NCI-H774 (cell line): ENCODE data around the gene SLC37A4.
A peak's percentile ranks its signal among the peaks of the same experiment; 100 is the strongest.
"Not testable (repeated sequence)": the region's sequence is repeated elsewhere in the genome, so short reads cannot be mapped to it uniquely, and the experiment has no call there.

Experiments used
- DNase-seq: peaks from one replicate; lab custom pipeline; 2025; lab: John Stamatoyannopoulos, UW

The SLC37A4 gene

DNA sequence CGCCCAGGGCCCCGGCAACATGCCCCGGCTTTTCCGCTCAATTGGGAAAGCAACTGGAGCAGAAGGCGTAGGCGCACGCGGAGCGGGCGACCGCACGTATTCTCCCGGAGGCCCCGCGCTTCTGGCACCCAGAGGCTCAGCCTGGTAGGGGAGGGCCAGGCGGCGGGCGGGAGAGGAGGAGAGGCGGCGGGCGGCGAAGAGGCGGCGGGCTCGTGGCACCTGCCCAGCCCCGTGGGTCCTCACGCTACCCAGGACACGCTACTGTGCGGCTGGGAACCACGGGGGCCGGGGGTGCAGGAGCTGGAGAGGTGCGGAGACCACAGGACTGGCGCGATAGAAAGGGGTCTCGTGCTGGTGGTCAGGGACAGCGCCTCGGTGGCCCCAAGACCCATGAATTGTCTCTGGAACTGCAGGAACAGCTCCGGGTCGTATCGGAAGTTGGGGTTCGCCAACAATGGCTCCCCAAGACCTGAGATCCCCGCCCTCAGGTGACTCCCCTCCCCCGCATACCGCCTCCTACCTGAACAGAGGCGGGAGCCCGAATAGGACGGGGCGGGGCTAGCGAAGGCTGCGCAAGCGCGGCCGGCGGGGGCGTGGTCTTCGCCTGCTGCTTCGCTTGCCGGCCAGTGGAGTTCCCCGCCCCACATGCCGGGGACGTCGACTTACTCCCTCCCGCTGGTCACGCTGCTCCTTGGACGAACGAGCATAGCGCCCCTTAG lies at the start of gene SLC37A4:
TSS of gene SLC37A4 (minus strand) at position 549 of the 719 bp plus-strand sequence.
- peak; percentile 99 for DNase-seq

DNA sequence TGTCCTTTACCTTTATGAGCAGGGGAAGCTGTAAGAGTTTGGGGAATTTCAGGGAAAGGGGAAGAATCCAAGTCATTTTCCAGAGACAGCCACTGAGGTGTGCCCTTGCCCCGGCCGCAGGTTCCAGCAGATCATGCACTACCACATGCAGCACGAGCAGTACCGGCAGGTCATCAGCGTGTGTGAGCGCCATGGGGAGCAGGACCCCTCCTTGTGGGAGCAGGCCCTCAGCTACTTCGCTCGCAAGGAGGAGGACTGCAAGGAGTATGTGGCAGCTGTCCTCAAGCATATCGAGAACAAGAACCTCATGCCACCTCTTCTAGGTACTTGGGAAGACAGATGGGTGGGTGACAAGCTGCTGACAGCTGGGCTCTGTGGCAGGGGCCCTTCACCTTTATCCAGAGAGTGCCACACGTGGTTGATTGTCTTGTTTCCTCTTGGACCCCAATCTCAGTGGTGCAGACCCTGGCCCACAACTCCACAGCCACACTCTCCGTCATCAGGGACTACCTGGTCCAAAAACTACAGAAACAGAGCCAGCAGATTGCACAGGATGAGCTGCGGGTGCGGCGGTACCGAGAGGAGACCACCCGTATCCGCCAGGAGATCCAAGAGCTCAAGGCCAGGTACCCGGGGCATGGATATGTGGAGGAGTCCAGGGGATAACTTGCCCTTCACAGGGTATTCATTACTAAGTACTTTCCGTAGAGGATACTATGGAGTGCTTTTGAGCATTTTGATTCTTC lies 48.2 kb upstream of the SLC37A4 start:
- no peak for DNase-seq

DNA sequence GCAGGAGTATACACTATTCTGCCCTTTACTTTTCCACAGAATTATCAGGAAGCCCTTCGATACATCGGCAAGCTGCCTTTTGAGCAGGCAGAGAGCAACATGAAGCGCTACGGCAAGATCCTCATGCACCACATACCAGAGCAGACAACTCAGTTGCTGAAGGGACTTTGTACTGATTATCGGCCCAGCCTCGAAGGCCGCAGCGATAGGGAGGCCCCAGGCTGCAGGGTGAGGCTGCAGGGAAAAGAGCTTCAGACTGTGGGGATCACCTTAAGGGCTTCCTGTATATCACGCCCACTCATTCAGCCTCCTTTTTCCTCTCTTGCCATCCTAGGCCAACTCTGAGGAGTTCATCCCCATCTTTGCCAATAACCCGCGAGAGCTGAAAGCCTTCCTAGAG lies 47.2 kb upstream of the SLC37A4 start:
- no peak for DNase-seq

DNA sequence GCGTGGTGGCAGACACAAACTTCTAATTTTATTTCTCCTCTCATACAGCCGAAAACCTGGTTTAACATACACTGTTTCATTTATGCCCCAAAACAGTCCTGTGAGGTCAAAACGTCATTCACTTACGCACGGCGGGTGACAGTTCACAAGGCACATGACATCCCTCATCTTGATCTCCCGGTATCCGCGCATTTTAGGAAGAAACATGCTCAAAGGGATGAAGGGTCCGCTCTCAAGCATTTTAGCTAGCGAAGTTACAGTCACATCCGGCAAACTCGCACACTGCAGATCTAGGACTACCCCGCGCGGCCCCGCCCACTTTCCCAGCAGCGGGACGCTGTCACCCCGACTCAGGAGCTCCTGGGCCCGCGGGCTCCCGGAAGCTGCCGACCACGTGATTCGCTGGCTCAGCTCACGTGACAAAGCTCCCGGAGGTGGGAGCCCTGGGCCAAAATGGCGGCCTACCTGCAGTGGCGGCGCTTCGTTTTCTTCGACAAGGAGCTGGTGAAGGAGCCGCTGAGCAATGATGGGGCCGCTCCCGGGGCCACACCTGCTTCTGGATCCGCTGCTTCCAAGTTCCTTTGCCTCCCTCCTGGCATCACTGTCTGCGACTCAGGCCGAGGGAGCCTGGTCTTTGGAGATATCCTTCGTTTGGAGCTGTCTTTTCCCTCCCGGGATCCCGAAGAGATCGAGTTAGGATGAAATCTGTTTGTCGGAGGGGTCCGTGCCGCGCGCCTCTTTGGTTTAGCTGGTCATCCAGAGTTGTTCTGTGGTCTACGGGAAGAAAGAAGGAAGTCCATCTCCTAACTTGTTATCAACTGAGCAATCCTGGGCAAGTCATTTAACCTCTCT lies 36.9 kb upstream of the SLC37A4 start, which contains the start of gene VPS11:
TSS of gene VPS11 (plus strand) at position 448 of the 852 bp plus-strand sequence. CDS start at position 454, 6 bp downstream.
- DNase-seq: peak; percentile 94

DNA sequence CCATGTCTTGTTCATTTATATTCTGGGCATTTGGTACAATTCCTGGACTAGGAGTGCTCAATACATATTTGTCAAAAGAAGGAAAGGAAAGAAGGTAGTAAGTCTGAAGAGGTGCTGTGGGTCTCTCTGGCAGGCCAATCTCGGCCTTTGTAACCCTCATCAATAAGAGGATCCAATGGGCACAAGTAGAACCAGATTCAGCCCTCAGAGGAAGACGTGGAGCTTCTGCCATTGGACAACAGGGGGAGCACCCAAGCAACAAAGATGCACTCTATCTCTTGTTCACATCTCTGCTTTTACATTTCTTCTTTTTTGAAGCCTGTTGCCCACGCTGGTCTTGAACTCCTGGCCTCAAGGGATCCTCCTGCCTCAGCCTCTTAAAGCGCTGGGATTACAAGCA lies 34.7 kb upstream of the SLC37A4 start:
- no peak for DNase-seq

DNA sequence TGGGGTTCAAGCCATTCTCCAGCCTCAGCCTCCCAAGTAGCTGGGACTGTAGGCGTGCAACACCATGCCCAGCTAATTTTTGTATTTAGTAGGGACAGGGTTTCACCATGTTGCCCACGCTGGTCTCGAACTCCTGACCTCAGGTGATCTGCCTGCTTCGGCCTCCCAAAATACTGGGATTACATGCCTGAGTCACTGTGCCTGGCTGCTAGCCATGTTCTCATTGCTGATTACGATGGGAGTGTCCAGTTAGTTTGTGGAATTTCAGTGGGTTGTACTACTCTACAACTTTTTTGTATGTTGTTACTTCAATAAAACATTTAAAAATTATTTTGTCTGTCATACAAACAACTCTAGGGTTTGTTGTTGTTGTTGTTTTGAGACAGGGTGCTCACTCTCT lies 32.1 kb upstream of the SLC37A4 start:
- DNase-seq: no peak

DNA sequence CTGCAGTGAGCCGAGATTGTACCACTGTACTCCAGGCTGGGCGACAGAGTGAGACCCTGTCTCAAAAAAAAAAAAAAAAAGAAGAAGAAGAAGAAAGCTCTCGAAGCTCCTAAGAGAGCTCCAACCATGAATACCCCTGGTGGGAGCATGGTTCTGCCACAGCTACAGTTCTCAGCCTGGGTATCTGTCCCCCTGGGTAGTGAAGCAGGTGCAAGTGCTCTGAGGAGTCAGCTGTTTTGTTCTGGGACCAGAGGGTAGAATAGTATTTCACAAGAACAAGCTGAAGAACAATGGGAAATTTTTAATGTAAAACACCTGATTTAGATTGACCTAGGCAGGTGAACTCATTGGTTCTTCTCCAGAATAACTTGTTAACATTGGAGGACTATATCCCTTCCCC lies 30.6 kb upstream of the SLC37A4 start:
- DNase-seq: no peak

DNA sequence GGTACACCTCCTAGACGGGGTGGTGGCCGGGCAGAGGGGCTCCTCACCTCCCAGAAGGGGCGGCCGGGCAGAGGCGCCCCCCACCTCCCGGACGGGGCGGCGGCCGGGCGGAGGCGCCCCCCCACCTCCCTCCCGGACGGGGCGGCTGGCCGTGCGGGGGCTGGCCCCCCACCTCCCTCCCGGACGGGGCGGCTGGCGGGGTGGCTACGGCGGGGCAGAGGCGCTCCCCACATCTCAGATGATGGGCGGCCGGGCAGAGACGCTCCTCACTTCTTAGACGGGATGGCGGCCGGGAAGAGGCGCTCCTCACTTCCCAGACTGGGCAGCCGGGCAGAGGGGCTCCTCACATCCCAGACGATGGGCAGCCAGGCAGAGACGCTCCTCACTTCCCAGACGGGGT lies 28.5 kb upstream of the SLC37A4 start:
- DNase-seq: not testable (repeated sequence)

DNA sequence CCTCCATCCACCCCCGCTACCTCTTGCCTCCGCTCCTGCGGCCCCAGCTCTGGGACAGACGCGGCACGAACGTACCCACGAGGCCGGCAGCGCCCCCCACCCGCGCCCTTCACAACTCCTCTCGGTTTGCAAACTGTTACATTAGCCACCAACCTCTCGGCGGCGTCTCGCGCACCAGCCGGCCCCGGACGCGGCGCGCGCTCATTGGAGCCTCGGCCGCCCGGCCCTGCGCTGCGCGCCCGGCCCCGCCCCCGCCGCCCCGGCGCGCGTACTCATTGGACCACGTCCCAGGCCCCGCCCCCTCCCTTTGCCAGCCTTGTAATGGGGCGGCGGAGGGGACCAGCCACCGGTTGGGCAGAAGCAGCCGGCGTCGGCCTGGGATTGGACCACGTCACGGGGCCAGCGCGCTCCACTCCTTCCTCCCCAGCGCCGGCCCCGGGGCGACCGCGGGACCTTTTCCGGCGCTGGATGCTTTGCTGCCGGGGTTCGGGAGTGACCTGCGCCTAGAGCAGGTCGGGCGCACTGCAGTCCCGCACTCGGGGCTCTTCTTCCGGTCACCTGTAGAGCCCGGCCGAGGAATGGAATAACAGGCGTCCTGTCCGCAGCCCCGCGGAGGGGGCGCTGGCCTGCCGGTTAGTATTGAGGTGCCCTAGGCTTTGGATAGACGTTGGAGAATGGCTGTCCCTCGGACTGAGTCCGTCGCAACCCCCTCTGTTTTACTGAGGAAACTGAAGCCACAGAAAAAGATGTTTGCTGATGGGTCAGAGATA lies 26.5 kb upstream of the SLC37A4 start, which contains the start of gene HYOU1:
TSS of gene HYOU1 (minus strand) at position 206 of the 770 bp plus-strand sequence. CDS start 1,045 bp downstream, outside the sequence.
- peak; percentile 97 for DNase-seq

DNA sequence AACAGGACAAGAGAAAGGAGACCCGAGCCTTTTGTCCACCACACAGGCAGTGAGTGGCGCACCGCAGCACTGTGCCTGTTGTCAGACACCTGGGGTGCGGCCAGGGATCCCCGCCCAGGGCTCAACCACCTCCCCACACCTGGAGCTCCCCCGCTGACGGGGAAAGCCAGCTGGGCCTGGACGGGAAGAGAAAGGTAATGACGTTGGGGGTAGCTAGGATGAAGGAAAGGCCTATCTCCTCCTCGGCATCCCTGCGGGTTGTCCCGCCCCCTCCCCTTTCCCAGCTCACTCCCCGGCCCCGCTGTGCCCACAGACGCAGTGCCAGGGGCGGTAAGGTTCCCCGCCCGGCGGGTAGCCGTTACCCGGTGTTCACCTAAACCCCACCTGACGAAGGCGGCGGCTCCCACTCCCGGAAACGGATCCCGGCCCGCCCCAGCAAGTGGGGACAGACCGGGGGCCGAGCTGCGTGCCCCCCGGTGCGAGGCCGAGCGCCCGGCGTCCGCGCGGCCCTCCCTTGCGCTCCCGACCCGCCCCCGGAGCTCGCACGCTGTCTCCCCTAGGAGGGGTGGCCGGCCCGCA lies 25.8 kb upstream of the SLC37A4 start:
- DNase-seq: peak; percentile 37

DNA sequence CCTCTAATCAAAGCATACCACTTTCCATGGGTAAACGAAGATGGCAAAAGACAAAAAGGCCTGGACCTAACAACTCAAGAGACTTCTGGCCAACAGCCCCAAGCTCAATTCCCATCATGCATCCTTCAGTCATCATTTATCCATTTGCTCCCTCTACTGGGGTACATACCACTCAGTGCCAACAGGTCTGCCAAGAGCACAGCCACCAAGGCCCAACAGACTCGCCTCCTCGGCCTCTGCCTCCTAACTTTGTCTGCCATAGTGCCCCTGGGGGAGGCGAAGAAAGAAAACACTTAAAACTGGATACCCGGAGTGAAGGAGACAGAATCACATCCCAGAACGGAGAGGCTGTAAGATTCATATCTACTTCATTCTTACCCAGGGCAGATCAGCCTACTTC lies 25.2 kb upstream of the SLC37A4 start:
- DNase-seq: no peak

DNA sequence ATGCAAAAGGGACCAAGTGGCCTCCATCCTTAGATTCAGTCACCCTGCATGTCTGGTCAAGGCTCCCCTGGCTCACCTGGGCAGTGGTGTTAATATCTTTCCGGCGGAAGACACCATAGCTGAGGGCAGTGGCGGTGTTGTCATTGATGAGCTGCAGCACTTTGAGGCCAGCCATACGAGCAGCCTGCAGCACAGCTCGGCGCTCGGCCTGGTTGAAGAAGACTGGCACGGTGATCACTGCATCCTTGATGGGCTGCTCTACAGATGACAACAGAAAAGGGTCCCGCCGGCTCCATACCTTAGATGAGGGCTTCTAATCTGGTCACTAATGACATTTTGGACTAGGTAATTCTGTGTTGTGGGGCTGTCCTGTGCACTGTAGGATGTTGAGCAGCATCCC lies 23.7 kb upstream of the SLC37A4 start:
- no peak for DNase-seq

DNA sequence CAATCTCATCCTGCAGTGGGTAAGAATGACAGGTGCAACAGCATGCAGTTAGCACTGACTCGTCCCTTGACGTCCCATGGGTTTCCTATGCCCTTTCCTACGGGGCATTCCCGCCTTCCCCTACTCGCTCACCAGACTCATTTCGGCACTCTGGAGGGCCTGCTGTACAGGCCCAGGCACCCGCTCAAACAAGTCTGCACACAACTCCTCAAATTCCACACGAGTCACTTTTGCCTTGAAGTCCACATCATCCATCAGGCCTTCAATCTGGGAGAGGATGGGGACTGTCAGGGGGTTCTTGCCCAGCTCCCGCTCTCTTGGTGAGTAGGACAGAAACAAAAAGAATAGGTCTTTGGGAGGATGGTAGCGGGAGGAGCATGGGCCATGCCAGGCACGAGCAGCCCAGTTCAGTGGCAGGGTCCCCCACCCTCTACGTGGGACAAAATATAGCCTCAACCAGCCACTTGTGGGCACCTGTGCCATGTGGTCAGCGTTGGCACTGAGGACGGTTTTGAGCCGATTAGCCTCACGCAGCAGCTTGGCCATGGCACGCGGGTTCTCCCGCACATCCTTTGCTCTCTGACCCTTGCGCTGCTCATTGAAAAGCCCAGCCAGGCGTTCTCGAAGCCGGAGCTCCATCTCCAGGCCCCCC lies 21.6 kb upstream of the SLC37A4 start:
- DNase-seq: no peak

DNA sequence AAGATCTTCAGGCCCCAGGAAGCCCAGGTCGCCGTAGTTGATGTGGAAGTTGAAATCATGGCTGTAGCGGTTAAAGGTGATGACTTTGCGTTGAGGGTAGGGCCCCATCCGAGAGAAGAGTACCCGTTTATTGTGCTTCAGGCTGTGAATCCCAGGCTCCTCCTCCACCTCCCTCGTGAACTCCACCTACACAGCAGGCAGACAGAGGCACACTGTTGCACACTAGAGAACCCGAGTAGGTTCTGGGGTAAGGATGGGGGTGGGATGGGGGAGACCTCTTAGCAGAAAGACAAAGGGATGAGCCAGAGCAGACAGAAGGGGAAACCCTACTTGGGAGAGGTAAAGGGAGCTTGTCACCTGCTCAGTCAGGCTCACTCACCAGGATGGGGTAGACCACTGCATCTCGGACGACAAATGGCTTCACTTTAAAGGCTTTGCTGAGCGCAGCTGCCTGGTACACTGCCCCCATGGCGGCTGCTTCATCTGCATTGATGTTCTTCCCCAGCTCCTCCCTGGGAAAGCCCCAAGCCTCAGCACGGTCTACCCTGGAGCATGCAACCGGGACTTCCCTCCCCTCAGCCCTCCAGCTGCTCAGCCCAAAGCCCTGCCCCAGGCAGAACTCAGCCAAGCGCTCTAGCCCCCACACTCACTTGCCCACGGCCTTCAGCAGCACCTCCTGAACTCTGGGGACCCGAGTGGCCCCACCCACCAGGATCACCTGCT lies 20.9 kb upstream of the SLC37A4 start:
- no peak for DNase-seq

DNA sequence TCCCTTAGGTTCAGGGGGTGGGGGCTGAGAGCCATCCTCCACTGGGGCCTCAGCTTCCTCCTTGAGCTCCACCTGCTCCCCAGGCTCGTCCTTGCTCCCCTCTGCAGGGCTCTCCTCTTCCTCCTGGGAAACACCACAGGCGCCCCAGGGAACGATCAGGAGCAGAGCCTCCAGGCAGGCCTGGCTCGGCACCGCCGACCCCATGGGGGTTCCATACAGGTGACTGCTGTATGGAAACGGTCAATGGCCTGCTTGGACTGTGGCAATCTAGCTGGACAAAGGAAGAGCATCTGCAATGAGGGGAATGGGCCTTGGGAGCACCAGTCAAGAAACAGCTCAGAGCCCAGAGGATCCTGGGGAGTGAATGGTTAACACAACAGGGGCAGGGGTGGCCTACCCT lies 18.4 kb upstream of the SLC37A4 start:
- no peak for DNase-seq

DNA sequence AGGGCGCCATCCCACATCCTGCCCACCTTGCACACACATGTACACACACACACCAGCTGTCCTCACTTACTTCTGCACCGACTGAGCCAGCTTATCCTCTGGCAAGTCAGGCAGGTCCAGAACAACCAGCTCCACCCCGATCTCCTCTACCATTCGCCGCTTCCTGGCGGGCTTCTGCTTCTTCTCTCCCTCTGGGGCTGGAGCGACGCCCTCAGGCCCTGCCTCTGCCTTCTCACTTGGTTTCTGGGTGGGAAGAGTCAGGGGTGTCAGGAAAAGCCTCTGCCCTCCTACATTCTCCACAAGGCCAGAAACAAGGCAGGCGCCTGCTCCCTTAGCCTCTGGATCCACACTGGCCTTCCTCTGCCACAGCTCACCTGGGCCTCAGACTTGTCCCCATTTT lies 18.0 kb upstream of the SLC37A4 start:
- DNase-seq: no peak

DNA sequence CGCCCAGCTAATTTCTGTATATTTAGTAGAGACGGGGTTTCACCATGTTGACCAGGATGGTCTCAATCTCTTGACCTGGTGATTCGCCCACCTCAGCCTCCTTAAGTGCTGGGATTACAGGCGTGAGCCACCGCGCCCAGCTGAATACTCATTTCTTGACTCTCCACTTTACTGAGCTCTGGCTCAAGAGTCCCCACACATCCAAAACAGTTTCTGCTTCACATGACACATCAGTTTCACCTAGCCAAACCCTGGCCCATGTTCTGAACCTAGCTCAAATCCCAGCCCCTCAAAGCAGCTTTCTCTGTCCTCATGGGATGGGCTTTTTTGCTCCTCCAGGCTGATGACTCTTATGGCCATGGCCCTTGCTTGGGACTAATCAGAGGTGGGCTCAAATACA lies 16.5 kb upstream of the SLC37A4 start:
- no peak for DNase-seq

DNA sequence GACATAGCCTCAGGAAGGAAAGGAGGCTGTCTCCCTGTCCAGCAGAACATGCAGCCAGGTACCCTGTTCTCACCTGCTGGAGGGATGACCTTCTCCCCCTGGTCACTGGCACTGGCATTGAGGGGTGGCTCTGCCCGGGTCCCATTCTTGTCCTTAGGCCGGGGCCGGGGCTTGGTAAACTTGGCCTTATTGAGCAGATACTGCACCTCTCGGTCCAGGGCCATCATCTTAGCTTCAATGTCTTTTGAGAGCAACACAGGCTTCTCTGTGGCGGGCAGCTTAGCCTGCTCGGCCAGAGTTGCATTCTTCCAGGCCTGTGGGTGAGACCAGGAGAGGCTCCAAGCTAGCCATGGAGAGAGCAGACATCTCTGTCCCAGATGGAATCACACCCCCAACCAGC lies 15.8 kb upstream of the SLC37A4 start:
- no peak for DNase-seq

DNA sequence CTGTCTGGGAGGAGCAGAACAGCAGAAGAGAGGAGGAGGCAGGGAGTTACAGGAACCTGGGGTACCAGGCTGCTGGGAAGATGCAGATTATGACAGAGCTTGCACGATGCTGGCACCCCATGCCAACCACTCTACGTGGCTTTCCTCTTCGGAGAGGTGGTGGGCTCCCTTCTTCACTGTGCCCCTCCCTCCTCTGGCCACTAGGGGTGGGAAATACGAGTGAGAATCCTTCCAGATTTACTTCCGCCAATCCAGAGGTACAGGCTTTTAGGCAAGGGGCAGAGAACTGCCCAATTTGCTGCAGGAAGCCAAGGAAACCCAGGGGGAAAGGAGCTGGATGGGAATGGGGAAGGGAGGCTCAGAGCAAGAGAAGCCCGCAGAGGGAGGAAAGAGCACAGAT lies 14.0 kb upstream of the SLC37A4 start:
- no peak for DNase-seq

DNA sequence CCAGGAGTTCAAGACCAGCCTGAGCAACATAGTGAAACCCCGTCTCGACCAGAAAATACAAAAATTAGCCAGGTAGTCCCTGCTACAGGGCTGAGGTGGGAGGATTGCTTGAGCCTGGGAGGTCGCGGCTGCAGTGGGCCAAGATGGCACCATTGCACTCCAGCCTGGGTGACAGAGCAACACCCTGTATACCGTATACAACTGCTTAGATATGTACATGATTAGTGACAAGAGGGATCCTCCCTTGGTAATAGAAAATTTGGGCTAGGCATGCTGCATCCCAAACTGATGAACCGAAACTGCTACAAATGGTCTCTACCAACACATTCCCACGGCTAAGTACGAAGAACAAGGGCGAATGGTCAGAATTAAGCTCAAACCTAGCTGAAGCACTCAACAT lies 12.2 kb upstream of the SLC37A4 start:
- no peak for DNase-seq
